Osteocyte (in vitro differentiated cells): ENCODE data around the gene COL4A6. TPM values are rescaled to one million over a fixed set of nuclear protein-coding genes. Genes with fewer than 3 reads are reported as not detected.

Experiments
- DNase-seq: peaks from one replicate; pipeline ENCODE4 v3.0.0; 2021; ENCODE audit warnings: mixed read lengths; ENCODE audit not compliant: unreplicated experiment; ENCODE audit errors: extremely low spot score
- H3K27ac Mint-ChIP-seq: one replicate; pipeline ENCODE4 v1.8.0; 2021; ENCODE audit warnings: mild to moderate bottlenecking, mixed read lengths; ENCODE audit not compliant: unreplicated experiment
- H3K27me3 Mint-ChIP-seq: one replicate; pipeline ENCODE4 v1.8.0; 2021; ENCODE audit warnings: mixed read lengths; ENCODE audit not compliant: unreplicated experiment
- H3K36me3 Mint-ChIP-seq: one replicate; pipeline ENCODE4 v1.8.0; 2021; ENCODE audit warnings: mixed read lengths; ENCODE audit not compliant: unreplicated experiment
- H3K4me1 Mint-ChIP-seq: one replicate; pipeline ENCODE4 v1.8.0; 2021; ENCODE audit warnings: mixed read lengths; ENCODE audit not compliant: unreplicated experiment
- H3K4me3 Mint-ChIP-seq: one replicate; pipeline ENCODE4 v1.8.0; 2021; ENCODE audit warnings: mild to moderate bottlenecking, moderate library complexity, mixed read lengths; ENCODE audit not compliant: unreplicated experiment
- H3K9me3 Mint-ChIP-seq: one replicate; pipeline ENCODE4 v1.8.0; 2021; ENCODE audit warnings: mixed read lengths; ENCODE audit not compliant: unreplicated experiment
- total RNA-seq: library from RNA; stranded (reverse); gene quantifications from 2 replicates; pipeline ENCODE4 v1.2.1, GENCODE V29; 2021
- TF ChIP-seq, protein P1 (sequence below): fragments of 200-600 bp; sonication (generic); IDR thresholded peaks from 2 replicates; pipeline ENCODE4 v1.5.0; 2021; ENCODE audit warnings: antibody characterized with exemption, mild to moderate bottlenecking, moderate library complexity

The COL4A6 gene
- total RNA-seq, 1 donor from 2014 or later: 36.2 TPM

DNA sequence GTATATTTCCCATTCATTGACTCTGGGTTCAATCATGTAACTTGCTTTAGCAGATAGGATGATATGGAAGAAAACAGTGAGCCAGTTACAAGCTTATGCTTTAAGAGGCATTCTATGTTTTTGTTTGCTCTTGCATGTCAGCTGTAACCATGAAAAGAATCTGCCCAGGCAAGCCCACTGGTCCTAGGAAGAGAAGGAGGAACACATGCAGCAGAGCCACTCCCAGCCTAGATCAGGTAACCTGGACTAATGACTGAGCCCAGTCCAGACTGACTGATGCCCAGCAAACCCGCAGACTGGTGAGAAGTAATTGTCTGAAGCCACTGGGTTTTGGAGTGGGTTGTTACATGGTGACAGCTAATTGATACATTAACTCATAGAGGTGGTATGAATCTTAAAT, 167.9 kb downstream of the COL4A6 start:
- no peak overlapping the region for H3K4me3 Mint-ChIP-seq
- H3K27me3 Mint-ChIP-seq: no peaks in the 10 kb centered on the region
- no peak for DNase-seq
- H3K9me3 Mint-ChIP-seq: peaks cover 4% of the 10 kb centered on the region
- H3K36me3 Mint-ChIP-seq: no peaks in the 10 kb centered on the region
- peaks cover 25% of the 10 kb centered on the region for H3K4me1 Mint-ChIP-seq
- peak overlapping the region; percentile 51 for H3K27ac Mint-ChIP-seq
- TF ChIP-seq, protein P1, sequence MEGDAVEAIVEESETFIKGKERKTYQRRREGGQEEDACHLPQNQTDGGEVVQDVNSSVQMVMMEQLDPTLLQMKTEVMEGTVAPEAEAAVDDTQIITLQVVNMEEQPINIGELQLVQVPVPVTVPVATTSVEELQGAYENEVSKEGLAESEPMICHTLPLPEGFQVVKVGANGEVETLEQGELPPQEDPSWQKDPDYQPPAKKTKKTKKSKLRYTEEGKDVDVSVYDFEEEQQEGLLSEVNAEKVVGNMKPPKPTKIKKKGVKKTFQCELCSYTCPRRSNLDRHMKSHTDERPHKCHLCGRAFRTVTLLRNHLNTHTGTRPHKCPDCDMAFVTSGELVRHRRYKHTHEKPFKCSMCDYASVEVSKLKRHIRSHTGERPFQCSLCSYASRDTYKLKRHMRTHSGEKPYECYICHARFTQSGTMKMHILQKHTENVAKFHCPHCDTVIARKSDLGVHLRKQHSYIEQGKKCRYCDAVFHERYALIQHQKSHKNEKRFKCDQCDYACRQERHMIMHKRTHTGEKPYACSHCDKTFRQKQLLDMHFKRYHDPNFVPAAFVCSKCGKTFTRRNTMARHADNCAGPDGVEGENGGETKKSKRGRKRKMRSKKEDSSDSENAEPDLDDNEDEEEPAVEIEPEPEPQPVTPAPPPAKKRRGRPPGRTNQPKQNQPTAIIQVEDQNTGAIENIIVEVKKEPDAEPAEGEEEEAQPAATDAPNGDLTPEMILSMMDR: no peak

DNA sequence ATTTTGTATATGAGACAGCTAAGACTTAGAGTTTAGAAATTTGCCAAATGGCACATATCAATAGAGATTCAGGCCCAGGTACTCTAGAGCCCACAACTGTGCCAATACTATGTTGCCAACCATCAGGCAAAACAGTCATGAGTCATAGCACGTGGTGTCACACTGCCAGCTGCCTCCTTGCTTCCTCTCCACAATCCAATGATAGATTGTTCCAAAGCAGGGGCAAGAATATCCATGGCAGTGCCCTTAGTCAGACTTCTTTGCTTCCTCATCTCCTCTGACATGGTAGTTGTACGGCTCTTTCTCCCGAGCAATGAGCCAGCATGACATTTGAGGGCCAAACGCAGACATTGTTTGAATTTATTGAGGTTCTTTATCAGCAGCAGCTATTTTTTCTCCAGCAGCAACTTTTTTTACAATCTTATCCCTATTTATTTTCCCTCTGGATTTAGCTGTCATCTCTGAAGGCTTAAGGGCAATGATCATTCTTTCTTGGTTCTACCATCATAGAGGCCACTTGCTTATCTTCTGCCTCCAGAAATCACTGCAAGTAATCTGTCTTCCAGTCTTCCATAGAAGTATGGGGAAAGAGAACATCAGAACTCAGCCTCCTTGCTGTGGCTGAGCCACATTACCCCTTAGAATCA, 169.7 kb downstream of the COL4A6 start:
- Mint-ChIP-seq H3K27me3 (no peaks in the 10 kb centered on the region), H3K9me3 (peaks cover 4% of the 10 kb centered on the region), H3K27ac (peak overlapping the region; percentile 11), H3K4me3 (no peak overlapping the region), H3K4me1 (peaks cover 37% of the 10 kb centered on the region), H3K36me3 (no peaks in the 10 kb centered on the region)
- DNase-seq: no peak
- TF ChIP-seq, protein P1: no peak

DNA sequence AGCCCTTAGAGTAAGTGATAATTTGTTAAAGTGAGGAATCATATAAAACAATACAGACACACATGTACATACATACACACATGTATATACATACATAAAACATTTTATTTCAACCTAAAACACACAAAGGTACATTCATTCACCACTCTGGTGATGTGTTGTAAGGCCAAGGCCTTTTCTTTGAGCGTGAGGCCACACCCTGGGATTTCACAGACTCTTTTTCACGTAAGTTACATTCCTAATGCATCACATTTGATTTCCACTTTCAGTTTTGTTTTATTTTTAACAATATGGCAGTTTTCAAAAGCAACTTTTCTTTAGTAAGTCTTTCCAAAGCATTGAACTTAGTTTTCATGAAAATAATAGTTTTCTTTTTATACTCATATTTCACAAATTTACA, 170.7 kb downstream of the COL4A6 start:
- H3K36me3 Mint-ChIP-seq: no peaks in the 10 kb centered on the region
- DNase-seq: no peak

DNA sequence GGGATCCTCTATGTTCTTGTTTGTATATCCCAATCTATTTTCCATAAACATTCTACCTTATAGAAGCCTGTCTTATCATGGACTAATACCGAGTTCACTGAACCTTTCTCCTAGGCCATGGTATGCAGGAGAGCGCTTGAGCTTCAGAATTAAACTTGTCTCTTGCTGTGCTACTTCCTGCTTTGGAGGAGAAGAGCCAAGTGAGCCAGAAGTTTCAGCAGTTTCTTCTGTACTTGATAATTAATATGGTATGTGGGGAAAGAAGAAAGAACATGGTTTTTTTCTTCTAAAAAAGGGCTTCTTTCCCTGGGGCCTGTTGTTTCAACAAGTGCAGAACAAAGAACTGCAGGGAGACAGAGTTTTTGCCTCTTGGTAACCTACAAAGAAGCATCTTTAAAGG, 173.8 kb downstream of the COL4A6 start:
- no peaks in the 10 kb centered on the region for H3K36me3 Mint-ChIP-seq
- H3K4me1 Mint-ChIP-seq: peaks cover 25% of the 10 kb centered on the region
- peaks cover 10% of the 10 kb centered on the region for H3K9me3 Mint-ChIP-seq
- H3K4me3 Mint-ChIP-seq: no peak overlapping the region
- no peaks in the 10 kb centered on the region for H3K27me3 Mint-ChIP-seq
- no peak for DNase-seq
- no peak overlapping the region for H3K27ac Mint-ChIP-seq
- TF ChIP-seq, protein P1: no peak

More for the DNA sequence above, 170.7 kb downstream of the COL4A6 start:
- Mint-ChIP-seq H3K9me3 (peaks cover 4% of the 10 kb centered on the region), H3K27ac (no peak overlapping the region), H3K4me1 (peaks cover 37% of the 10 kb centered on the region), H3K27me3 (no peaks in the 10 kb centered on the region), H3K4me3 (no peak overlapping the region)
- TF ChIP-seq, protein P1: no peak

DNA sequence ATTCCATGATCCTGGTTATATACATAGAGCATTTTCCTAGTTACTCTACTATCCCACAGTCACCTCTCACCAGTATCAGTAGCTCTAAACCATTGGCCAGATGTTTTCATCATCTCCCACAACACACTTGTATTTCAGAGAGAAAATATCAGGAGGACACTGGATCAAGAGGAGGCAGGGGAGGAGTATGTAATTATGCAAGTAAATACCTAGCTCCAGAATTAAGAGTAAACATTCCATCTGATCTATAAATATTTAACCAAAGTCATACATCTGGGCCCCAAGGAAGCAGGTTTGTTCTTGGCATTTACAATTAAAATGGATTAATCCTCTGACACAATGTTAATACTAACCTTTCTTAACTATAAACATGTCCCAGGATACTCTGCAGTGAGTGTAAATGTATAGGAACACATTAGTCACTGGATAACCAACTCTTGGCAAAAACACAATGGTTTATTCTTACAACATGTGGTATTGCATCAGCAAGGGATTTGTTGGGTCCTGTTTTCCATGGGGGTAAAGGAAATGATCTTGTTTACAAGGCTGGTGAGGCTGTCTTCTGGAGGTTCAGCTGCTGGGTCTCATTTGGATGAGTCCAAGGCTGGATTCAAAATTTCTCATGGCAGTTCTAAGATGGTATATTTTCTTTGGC, 176.5 kb downstream of the COL4A6 start:
- DNase-seq: no peak
- no peaks in the 10 kb centered on the region for H3K27me3 Mint-ChIP-seq
- no peaks in the 10 kb centered on the region for H3K36me3 Mint-ChIP-seq
- peak overlapping the region; percentile 35 for H3K27ac Mint-ChIP-seq
- TF ChIP-seq, protein P1: no peak
- peaks cover 5% of the 10 kb centered on the region for H3K9me3 Mint-ChIP-seq
- no peak overlapping the region for H3K4me3 Mint-ChIP-seq
- peaks cover 18% of the 10 kb centered on the region for H3K4me1 Mint-ChIP-seq
